ENCODE data around the gene TSPAN16.

Gene TSPAN16

DNA sequence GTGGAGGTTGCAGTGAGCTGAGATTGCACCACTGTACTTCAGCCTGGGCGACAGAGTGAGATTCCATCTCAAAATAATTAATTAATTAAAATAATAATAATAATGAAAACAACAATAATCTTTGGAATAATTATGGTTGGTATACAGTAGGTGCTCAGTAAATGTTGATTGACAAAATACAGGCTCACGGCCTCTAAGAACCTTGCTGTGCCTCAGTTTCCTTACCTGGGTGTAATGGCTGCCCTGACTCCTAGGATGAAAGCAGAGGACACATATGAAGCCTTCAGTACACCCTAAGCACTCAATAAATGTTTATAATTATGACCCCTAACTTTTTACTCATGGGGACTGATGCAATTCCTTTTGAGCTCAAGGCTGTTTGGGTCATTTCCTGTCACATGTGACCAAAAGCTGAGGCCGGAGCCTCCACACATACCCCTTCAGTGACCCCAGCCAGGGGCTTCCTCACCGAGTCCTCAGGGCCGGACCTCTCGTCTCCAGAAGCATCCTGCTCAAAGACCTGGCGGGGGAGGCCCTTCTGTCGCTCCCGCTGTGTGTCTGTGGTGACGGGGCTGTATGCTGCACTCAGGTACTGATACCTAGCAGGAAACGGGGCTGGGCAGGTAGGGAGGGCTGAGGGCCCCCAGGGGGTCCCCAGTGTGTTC lies 44.2 kb upstream of the TSPAN16 start:
- no peak for TF ChIP-seq CTCF (IDR thresholded peaks at IDR 0.05; ENCODE audit: control insufficient read depth, insufficient read depth, low read depth, low read length, missing control alignments)
- DNase-seq (ENCODE audit: low read depth): no peak
- no peak overlapping the region for H3K4me3 ChIP-seq (ENCODE audit: control insufficient read depth, low read depth, low read length)

- no peak for TF ChIP-seq CTCF (IDR thresholded peaks at IDR 0.05; ENCODE audit: control insufficient read depth, insufficient read depth, low read depth, low read length, missing control alignments)
- no peak overlapping the region for H3K4me3 ChIP-seq (ENCODE audit: control insufficient read depth, low read depth, low read length)
- no peak for DNase-seq (ENCODE audit: low read depth)
Observed at GRCh38 chr19:11252665-11253355, 43.1 kb upstream of the TSPAN16 start.

- DNase-seq (ENCODE audit: low read depth): no peak
- H3K4me3 ChIP-seq (ENCODE audit: control insufficient read depth, low read depth, low read length): no peak overlapping the region
- peak; percentile 20 for TF ChIP-seq CTCF (IDR thresholded peaks at IDR 0.05; ENCODE audit: control insufficient read depth, insufficient read depth, low read depth, low read length, missing control alignments)
Observed at GRCh38 chr19:11254666-11255065, 41.3 kb upstream of the TSPAN16 start.

GRCh38 chr19:11256189-11256588 lies 39.8 kb upstream of the TSPAN16 start:
- TF ChIP-seq CTCF (IDR thresholded peaks at IDR 0.05; ENCODE audit: control insufficient read depth, insufficient read depth, low read depth, low read length, missing control alignments): no peak
- no peak for DNase-seq (ENCODE audit: low read depth)

GRCh38 chr19:11257846-11258380 lies 38.0 kb upstream of the TSPAN16 start:
- no peak for DNase-seq (ENCODE audit: low read depth)
- TF ChIP-seq CTCF (IDR thresholded peaks at IDR 0.05; ENCODE audit: control insufficient read depth, insufficient read depth, low read depth, low read length, missing control alignments): no peak
- no peak overlapping the region for H3K4me3 ChIP-seq (ENCODE audit: control insufficient read depth, low read depth, low read length)

More at GRCh38 chr19:11256189-11256588, 39.8 kb upstream of the TSPAN16 start:
- no peak overlapping the region for H3K4me3 ChIP-seq (ENCODE audit: control insufficient read depth, low read depth, low read length)

- no peak overlapping the region; the same call in 1 of the 2 replicates for H3K4me3 ChIP-seq (ENCODE audit: control insufficient read depth, low read depth, low read length)
- no peak for TF ChIP-seq CTCF (IDR thresholded peaks at IDR 0.05; ENCODE audit: control insufficient read depth, insufficient read depth, low read depth, low read length, missing control alignments)
Observed at GRCh38 chr19:11260996-11261395, 35.0 kb upstream of the TSPAN16 start.

More at GRCh38 chr19:11260996-11261395, 35.0 kb upstream of the TSPAN16 start:
- DNase-seq (ENCODE audit: low read depth): no peak

Data from AG09309 (cell line).